ENCODE data around the gene OTX2. TPM values are rescaled to one million over a fixed set of nuclear protein-coding genes. Genes with fewer than 3 reads are reported as not detected.

The OTX2 gene
- total RNA-seq, 2 donors from 2014 or later, result not detected

DNA sequence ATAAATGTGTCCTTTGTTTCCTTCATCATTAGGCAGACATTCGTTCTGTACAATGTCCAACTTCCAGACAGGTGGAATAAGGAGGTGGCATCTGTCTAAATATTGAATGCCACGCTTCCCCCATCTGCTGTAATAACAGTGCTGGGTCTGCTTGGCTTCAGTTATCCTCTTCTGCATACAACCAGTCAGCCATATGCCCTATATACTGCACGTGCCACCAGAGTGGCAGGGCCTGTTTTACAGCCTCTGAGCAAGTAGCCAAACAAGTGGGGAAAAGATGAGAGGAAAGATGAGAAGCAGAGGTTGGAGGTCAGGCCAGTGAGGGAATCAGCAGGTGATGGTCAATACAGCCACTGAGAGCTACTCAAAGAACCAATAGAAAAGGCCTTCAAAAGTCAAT, 55.4 kb downstream of the OTX2 start:
- DNase-seq, result no peak

DNA sequence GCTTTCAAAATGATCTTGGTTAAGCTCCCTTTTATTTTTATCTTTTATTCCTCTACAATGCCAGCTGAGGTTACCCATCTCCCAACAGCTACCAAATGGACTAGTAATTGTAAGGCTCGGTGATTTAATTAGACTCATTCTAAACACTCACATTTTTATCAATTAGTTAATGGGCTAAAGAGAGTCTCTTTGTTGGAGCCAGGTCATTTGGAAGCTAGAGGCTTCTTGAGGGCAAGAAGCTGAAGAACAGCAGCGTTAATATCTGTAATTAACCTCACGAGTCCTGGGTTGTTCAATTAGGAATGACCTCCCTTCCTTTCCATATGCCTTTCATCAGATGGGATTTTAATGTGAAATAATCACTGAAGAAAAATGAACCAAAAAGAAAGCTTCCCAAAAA, 56.9 kb downstream of the OTX2 start:
- ATAC-seq (replicated peaks in 1 of 2), result no peak
- Mint-ChIP-seq H3K36me3 (ENCODE audit: insufficient read depth in 2 of 2) (no peaks in the 10 kb centered on the region), H3K9me3 (no peaks in the 10 kb centered on the region), H3K27me3 (ENCODE audit: low read depth) (peaks cover 17% of the 10 kb centered on the region), H3K27ac (no peak overlapping the region), H3K4me1 (ENCODE audit: low read depth) (no peaks in the 10 kb centered on the region), H3K4me3 (no peak overlapping the region)
- DNase-seq, result no peak

More for the DNA sequence above, 55.4 kb downstream of the OTX2 start:
- Mint-ChIP-seq H3K9me3 (no peaks in the 10 kb centered on the region), H3K27ac (no peak overlapping the region), H3K4me3 (no peak overlapping the region), H3K36me3 (ENCODE audit: insufficient read depth in 2 of 2) (no peaks in the 10 kb centered on the region), H3K27me3 (ENCODE audit: low read depth) (peaks cover 7% of the 10 kb centered on the region), H3K4me1 (ENCODE audit: low read depth) (peaks cover under 1% of the 10 kb centered on the region)
- ATAC-seq (replicated peaks in 1 of 2), result no peak

DNA sequence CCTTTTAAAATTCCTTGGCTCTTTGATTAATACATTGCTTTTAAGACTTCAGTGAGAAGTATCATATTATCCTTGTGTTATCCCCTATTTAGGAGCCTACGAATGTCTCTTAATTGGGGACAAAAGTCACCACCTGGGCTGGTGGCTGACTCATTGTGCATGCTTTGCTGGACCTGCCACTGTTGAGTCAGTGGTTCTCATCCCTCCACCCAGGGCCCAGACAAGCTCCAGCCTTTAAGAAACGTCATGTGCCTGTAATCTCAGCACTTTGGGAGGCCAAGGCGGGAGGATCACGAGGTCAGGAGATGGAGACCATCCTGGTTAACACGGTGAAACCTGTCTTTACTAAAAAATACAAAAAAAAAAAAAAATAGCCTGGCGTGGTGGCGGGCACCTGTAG, 57.9 kb downstream of the OTX2 start:
- no peak overlapping the region for H3K27ac Mint-ChIP-seq
- H3K9me3 Mint-ChIP-seq, result no peaks in the 10 kb centered on the region
- no peaks in the 10 kb centered on the region for H3K36me3 Mint-ChIP-seq (ENCODE audit: insufficient read depth in 2 of 2)
- H3K27me3 Mint-ChIP-seq (ENCODE audit: low read depth), result peaks cover 17% of the 10 kb centered on the region
- H3K4me1 Mint-ChIP-seq (ENCODE audit: low read depth), result no peaks in the 10 kb centered on the region
- ATAC-seq (replicated peaks in 1 of 2), result no peak
- no peak for DNase-seq
- H3K4me3 Mint-ChIP-seq, result no peak overlapping the region

DNA sequence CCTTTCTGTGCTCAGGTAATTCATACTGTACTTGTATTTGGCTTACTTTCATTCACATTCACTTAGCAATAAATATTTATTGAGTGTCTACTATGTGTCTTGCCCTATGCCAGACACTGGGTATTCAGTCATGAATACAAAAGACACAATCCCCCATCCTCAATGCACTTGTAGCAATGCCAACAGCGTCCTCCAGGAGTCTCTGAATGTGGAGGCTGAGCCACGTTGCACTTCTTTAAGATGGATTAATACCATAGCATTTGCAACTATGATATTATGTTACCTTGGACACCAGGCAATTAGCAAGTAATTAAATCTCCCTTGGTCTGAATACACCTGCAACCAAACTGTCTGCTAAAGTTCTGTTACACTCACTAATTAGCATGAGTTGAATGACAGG, 58.8 kb downstream of the OTX2 start:
- no peaks in the 10 kb centered on the region for H3K9me3 Mint-ChIP-seq
- no peaks in the 10 kb centered on the region for H3K36me3 Mint-ChIP-seq (ENCODE audit: insufficient read depth in 2 of 2)
- H3K27ac Mint-ChIP-seq, result no peak overlapping the region
- H3K4me3 Mint-ChIP-seq, result no peak overlapping the region
- peaks cover 17% of the 10 kb centered on the region for H3K27me3 Mint-ChIP-seq (ENCODE audit: low read depth)
- no peak for ATAC-seq (replicated peaks in 1 of 2)
- no peak for DNase-seq
- H3K4me1 Mint-ChIP-seq (ENCODE audit: low read depth), result no peaks in the 10 kb centered on the region

Other genes with a start within 250 kb of the OTX2 start
- gene TMEM260, start 230.7 kb downstream of the OTX2 start, total RNA-seq, result 10 to 100 TPM; 14.2 to 15.0 TPM

Data from activated T-cell treated with anti-CD3 and anti-CD28 coated beads, Interleukin-2, amount 50 U/mL, for 72 hours (primary cell).